ENCODE measurements around the gene FAAP20.
A peak's percentile ranks its signal among the peaks of the same experiment; 100 is the strongest.

FAAP20 gene

DNA sequence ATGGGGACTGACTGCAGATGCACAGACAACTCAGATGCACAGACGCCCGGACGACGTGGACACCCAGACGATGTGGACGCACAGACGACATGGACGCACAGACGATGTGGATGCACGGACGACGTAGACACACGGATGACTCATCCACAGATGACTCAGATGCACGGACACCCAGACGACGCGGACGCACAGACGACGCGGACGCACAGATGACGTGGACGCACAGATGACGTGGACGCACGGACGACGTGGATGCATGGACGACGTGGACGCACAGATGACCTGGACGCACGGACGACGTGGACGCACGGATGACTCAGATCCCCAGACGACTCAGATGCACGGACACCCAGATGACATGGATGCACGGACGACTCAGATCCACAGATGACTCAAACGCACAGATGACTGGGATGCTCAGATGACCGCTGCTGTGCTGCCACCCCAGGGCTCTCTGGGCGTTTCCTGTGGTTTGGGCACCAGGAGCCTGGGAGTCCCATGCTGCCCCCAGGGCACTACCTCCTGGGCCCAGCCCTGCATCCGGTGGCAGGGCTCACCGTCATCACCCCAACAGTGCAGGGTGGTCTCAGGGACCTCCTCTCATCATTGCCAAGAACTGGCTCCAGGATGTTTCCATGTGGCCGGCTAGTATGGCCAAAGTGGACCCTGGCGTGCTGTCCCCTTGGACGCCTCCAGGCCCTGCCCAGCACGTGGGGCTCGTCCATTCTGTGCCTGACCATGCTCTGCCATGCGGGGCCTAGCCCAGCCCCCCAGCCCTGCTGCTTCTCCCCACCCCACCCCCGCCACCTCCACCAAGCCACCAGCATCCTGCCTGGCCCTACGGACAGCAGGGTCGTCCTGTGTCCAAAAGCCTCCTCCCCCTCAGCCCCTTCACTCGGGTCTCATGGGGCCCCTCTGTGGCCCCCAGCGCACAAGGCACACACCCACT, 14.0 kb downstream of the FAAP20 start:
- no peak for DNase-seq (ENCODE audit: low spot score)
- FAIRE-seq, result no peak

DNA sequence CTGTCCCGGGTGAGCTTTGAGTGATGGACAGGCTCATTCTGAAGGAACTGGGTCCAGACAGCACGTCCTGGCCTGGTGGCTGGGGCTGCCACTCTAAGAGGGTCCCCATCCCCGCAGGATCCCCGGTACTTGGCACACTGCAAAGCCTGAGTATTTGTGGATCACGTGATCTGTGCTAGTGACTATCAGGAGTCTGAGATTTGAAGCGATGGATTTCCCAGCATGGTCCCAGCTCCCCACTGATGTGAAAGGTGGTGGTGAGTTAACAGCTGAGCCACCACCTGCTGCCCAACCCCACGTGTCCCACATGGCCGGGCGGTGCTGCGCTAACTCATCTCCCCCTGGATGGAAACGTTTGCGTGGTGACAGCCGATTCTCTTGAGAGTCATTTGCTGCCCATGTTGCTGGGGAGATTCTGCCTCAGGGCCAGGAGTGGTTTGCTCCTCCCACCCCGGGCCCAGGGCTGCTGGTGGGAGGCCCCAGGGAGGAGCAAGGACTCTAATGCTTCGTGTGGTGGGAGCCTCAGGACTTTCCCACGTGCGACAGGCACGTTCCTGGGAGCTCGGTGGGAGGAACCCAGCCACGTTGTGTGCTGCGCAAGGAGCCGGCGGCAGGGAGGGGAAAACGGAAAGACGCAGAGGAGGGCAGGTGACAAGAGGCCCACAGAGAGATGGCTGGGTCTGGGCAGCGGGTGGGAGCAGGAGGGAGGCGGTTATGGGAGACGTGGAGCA, 15.1 kb downstream of the FAAP20 start:
- DNase-seq (ENCODE audit: low spot score), result no peak
- no peak for FAIRE-seq

GRCh38 chr1:2178875-2179274, 15.7 kb downstream of the FAAP20 start:
- no peak for DNase-seq (ENCODE audit: low spot score)
- FAIRE-seq, result no peak

GRCh38 chr1:2177946-2178538, 16.5 kb downstream of the FAAP20 start:
- no peak for DNase-seq (ENCODE audit: low spot score)
- no peak for FAIRE-seq

GRCh38 chr1:2177541-2177940, 17.0 kb downstream of the FAAP20 start:
- FAIRE-seq (no peak), DNase-seq (ENCODE audit: low spot score) (no peak)

GRCh38 chr1:2176615-2177014, 18.0 kb downstream of the FAAP20 start:
- FAIRE-seq (no peak), DNase-seq (ENCODE audit: low spot score) (no peak)

DNA sequence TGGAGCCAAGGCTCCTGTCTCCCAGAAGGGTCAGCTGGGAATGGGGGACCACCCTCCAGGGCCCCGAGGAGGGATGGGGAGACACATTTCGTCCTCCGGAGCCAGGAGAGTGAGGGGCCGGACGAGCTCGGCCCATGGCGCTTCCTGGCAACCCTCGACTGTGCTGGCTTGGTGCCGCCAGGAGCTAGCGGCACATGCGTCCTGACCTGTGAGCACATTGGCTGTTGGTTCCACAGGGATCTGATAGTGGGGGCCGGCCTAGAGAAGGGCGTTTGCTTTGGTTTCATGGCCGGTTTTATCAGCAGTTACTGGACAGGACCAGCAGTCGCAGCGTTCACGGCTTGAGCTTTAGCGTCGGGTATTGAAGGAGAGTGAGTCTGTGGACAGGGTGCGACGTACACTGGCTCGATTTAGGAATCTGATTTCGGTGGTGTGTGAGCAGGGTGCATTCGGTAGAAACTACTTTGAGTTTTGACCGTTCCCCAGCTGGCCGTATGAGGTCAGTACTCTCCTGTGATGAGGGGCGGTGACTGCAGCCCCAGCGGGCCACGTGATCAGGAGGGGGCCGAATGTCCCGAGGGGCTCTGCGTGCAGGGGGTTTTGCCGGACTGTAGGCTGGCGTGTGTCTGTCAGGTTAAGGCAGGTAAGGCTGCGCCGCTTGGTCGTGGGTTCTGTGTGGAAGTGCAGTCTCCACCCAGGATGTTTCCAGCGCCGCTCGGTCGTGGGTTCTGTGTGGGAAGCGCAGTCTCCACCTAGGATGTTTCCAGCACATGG, 18.7 kb downstream of the FAAP20 start:
- DNase-seq (ENCODE audit: low spot score) (no peak), FAIRE-seq (no peak)

GRCh38 chr1:2175055-2175414, 19.5 kb downstream of the FAAP20 start:
- no peak for DNase-seq (ENCODE audit: low spot score)
- no peak for FAIRE-seq

GRCh38 chr1:2174348-2175054, 20.1 kb downstream of the FAAP20 start:
- no peak for FAIRE-seq
- peak; percentile 78 for DNase-seq (ENCODE audit: low spot score)

GRCh38 chr1:2173546-2174347, 20.8 kb downstream of the FAAP20 start:
- no peak for DNase-seq (ENCODE audit: low spot score)
- no peak for FAIRE-seq

DNA sequence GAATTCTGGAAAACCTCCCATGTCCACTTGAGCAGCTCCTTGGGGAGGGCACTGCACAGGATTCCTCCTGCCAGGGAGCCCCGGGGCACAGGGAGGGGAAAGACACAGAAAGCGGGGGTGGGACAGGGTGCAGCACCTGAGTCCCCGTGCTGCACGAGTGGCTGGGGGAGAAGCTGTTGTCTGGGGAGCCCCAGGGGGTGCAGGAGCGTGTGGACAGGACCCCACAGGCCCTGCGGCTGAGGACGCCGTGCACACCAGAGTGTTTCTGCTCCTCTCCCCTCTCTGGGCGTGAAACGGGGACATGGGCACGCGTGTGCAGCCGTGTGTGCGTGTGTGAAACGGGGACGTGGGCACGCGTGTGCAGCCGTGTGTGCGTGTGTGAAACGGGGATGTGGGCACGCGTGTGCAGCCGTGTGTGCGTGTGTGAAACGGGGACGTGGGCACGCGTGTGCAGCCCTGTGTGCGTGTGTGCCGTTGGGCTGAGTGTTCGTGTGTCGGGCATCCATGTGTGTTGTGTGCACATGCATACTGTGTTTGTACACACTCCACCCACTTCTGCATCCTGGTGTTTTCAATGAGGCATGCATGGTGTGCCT, 21.9 kb downstream of the FAAP20 start:
- DNase-seq (ENCODE audit: low spot score), result no peak
- no peak for FAIRE-seq

DNA sequence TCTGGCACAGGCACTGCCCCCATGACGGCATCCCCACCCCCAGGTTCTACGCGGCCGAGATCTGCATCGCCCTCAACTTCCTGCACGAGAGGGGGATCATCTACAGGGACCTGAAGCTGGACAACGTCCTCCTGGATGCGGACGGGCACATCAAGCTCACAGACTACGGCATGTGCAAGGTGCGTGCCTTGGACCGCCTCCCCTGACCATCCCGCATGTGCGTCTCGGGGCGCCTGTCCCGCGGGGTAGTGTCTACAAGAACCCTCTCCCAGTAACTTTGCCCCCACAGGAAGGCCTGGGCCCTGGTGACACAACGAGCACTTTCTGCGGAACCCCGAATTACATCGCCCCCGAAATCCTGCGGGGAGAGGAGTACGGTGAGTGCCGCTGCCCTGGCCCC, 22.6 kb downstream of the FAAP20 start:
- DNase-seq (ENCODE audit: low spot score) (no peak), FAIRE-seq (no peak)

- no peak for DNase-seq (ENCODE audit: low spot score)
- no peak for FAIRE-seq
Measured at GRCh38 chr1:2170211-2170610, 24.4 kb downstream of the FAAP20 start.

DNA sequence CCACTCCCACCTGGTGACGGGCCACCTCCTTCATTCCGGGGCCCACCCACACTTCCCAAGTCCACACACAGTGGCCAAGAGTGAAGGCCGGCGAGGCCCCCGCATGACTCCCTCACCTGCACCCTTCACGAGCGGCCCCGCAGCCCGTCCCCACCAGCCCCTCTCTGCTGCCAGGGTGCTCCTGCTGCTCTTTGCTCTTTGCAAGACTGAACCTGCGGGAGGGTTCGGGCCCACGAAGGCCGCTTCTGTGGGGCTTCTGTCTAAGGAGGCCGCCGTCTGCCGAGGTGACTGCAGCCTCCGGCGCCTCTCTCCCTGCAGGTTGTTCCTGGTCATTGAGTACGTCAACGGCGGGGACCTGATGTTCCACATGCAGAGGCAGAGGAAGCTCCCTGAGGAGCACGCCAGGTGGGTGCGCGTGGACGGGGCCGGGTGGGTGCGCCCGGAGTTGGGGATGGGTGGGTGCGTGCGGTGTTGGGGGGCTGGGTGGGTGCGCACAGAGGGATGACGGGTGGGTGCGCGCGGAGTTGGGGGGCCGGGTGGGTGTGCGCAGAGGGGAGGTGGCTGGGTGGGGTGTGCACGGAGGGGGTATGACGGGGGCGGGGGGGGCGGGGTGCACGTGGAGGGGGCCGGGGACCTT, 25.3 kb downstream of the FAAP20 start:
- FAIRE-seq, result no peak
- no peak for DNase-seq (ENCODE audit: low spot score)

DNA sequence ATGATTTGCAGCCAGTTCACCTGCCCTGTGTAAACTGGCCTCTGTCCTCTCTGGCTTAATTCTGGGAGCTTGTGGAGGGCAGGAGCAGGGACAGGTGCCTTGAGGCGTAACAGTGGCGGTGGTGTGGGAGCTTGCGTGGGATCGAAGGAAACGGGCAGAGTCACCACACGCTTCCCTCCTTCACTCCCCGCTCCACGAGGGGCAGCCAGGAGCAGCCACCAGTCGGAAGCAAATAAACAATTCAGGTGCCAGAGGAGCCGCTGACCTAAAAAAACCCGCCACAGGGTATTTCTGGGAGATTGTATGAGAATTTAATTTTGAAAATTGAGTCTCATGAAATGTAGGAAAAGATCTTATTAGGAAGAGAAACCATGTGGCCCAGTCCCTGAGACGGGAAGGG, 26.0 kb downstream of the FAAP20 start:
- FAIRE-seq (no peak), DNase-seq (ENCODE audit: low spot score) (no peak)

GRCh38 chr1:2168090-2168489, 26.5 kb downstream of the FAAP20 start:
- FAIRE-seq, result no peak
- no peak for DNase-seq (ENCODE audit: low spot score)

DNA sequence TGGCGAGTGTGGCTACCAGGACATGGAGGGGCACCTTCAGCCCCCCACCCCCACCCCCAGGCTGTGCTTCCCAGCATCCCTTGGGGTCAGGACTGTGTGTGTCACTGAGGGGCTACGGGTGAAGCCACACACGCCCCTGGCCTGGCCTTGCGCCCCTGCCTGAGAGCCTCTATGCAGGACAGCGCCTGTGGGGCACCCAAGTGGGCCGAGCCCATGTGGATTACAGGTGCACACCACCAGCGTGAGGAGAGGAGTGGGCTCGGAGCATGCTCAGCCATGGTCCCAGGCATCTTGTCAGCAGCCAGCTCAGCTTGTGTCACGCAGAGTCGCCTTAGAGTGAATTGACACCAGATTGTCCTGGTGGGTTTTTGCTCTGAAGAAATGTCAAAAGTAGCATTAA, 27.9 kb downstream of the FAAP20 start:
- no peak for DNase-seq (ENCODE audit: low spot score)
- no peak for FAIRE-seq

DNA sequence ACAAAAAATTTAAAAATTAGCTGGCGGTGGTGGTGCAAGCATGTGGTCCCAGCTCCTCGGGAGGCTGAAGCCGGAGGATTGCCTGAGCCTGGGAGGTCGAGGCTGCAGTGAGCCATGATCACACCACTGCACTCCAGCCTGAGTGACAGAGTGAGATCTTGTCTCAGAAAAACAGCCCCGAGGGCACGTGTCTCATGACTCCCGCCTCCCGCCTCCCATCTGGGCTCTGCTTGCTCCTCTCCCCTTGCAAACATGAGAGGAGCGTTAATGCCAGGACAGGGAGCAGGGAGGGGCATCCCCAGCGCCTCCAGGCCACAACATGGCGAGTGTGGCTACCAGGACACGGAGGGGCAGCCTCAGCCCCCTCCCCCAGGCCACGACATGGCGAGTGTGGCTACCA, 28.3 kb downstream of the FAAP20 start:
- DNase-seq (ENCODE audit: low spot score) (no peak), FAIRE-seq (no peak)

- no peak for FAIRE-seq
Measured at GRCh38 chr1:2165646-2166045, 28.9 kb downstream of the FAAP20 start.

More at GRCh38 chr1:2165646-2166045, 28.9 kb downstream of the FAAP20 start:
- DNase-seq (ENCODE audit: low spot score), result no peak

Measured in urothelium cell line (cell line).